ENCODE results near the gene ADAM10. TPM values are rescaled to one million over a fixed set of nuclear protein-coding genes. Genes with fewer than 3 reads are reported as not detected.

ADAM10 gene
- polyA plus RNA-seq, 1 donor (not counting 4 experiments of a cell fraction or from before 2014, with no cell fraction given): 198 TPM

- H3K4me1 ChIP-seq (ENCODE audit: control insufficient read depth, extremely low read depth, insufficient read depth, low read length): peaks cover 18% of the 10 kb centered on the region
- dilution Hi-C loops (cut with MboI; ENCODE audit: extremely low pct_ligation_motif_present, low sequenced_read_pairs): no loop called here
- no peak for FAIRE-seq
- no peaks in the 10 kb centered on the region for H3K36me3 ChIP-seq (ENCODE audit: control insufficient read depth in 2 of 2, extremely low read depth in 1 of 2, insufficient read depth in 2 of 2, low read length in 2 of 2)
- H3K27me3 ChIP-seq (ENCODE audit: control insufficient read depth, extremely low read depth, insufficient read depth, low read length): no peaks in the 10 kb centered on the region
- no peaks in the 10 kb centered on the region for H3K9me3 ChIP-seq (ENCODE audit: control insufficient read depth, low read depth, low read length)
- DNase-seq (ENCODE audit: low read depth, low spot score): no peak
- no peak for TF ChIP-seq EZH2 (IDR thresholded peaks at IDR 0.05; ENCODE audit: low read length)
- TF ChIP-seq, protein P1, sequence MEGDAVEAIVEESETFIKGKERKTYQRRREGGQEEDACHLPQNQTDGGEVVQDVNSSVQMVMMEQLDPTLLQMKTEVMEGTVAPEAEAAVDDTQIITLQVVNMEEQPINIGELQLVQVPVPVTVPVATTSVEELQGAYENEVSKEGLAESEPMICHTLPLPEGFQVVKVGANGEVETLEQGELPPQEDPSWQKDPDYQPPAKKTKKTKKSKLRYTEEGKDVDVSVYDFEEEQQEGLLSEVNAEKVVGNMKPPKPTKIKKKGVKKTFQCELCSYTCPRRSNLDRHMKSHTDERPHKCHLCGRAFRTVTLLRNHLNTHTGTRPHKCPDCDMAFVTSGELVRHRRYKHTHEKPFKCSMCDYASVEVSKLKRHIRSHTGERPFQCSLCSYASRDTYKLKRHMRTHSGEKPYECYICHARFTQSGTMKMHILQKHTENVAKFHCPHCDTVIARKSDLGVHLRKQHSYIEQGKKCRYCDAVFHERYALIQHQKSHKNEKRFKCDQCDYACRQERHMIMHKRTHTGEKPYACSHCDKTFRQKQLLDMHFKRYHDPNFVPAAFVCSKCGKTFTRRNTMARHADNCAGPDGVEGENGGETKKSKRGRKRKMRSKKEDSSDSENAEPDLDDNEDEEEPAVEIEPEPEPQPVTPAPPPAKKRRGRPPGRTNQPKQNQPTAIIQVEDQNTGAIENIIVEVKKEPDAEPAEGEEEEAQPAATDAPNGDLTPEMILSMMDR (optimal IDR thresholded peaks at IDR 0.05 in 1 of 3, IDR thresholded peaks at IDR 0.05 in 1 of 3, conservative IDR thresholded peaks at IDR 0.05 in 1 of 3; ENCODE audit: extremely low read depth in 1 of 3, insufficient read depth in 2 of 3, low read length in 3 of 3): no peak
- no peaks in the 10 kb centered on the region for H4K20me1 ChIP-seq (ENCODE audit: control insufficient read depth, extremely low read depth, insufficient read depth, low read length)
- H3K4me3 ChIP-seq (ENCODE audit: control insufficient read depth in 2 of 3, extremely low read depth in 1 of 3, insufficient read depth in 2 of 3, low read depth in 1 of 3, low read length in 3 of 3): peak overlapping the region; percentile 70 to 97 (median 76)
- peaks cover 61% of the 10 kb centered on the region for H3K79me2 ChIP-seq (ENCODE audit: control insufficient read depth, insufficient read depth, low read length)
- no peaks in the 10 kb centered on the region for H3K9me1 ChIP-seq (ENCODE audit: control insufficient read depth, extremely low read depth, insufficient read depth, low read length)
- peak overlapping the region; percentile 91 for H3K9ac ChIP-seq (ENCODE audit: control insufficient read depth, extremely low read depth, insufficient read depth, low read length)
- no peak overlapping the region for H2AFZ ChIP-seq (ENCODE audit: control insufficient read depth, low read length)
- H3K4me2 ChIP-seq (ENCODE audit: control insufficient read depth, extremely low read depth, insufficient read depth, low read depth, low read length): peak overlapping the region; percentile 80
- peak overlapping the region; percentile 85 for H3K27ac ChIP-seq (ENCODE audit: control insufficient read depth, insufficient read depth, low read length)
These were observed 1.3 kb downstream of the ADAM10 start for GRCh38 chr15:58748040-58748851.

DNA sequence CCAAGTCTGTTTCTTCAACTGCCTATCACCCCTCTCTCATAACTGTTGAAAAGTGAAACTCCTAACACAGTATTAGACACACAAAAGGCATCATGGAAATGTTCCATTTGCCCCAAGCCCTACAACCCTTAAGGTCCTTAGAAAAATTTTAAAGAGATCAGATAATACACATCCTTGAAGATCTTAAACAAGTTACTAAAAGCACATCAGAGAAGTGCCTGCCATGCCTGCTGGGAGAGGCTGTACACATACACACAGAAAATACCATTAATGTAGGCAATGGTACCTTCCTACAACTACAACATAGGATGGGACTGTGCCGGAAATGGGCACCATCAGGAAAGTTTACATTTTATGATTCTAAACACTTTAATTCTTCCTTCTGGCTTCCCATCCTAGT lies 3.3 kb downstream of the ADAM10 start:
- Histone ChIP-seq H3K27ac (ENCODE audit: control insufficient read depth, insufficient read depth, low read length) (no peak overlapping the region), H3K4me3 (ENCODE audit: control insufficient read depth in 2 of 3, extremely low read depth in 1 of 3, insufficient read depth in 2 of 3, low read depth in 1 of 3, low read length in 3 of 3) (peak overlapping the region in 2 of 3 experiments; percentile 70 to 76), H3K4me1 (ENCODE audit: control insufficient read depth, extremely low read depth, insufficient read depth, low read length) (peaks cover 18% of the 10 kb centered on the region), H3K9me3 (ENCODE audit: control insufficient read depth, low read depth, low read length) (no peaks in the 10 kb centered on the region), H4K20me1 (ENCODE audit: control insufficient read depth, extremely low read depth, insufficient read depth, low read length) (no peaks in the 10 kb centered on the region), H2AFZ (ENCODE audit: control insufficient read depth, low read length) (no peak overlapping the region), H3K4me2 (ENCODE audit: control insufficient read depth, extremely low read depth, insufficient read depth, low read depth, low read length) (peak overlapping the region; percentile 80), H3K27me3 (ENCODE audit: control insufficient read depth, extremely low read depth, insufficient read depth, low read length) (no peaks in the 10 kb centered on the region), H3K79me2 (ENCODE audit: control insufficient read depth, insufficient read depth, low read length) (peaks cover 81% of the 10 kb centered on the region), H3K9ac (ENCODE audit: control insufficient read depth, extremely low read depth, insufficient read depth, low read length) (no peak overlapping the region), H3K36me3 (ENCODE audit: control insufficient read depth in 2 of 2, extremely low read depth in 1 of 2, insufficient read depth in 2 of 2, low read length in 2 of 2) (no peaks in the 10 kb centered on the region), H3K9me1 (ENCODE audit: control insufficient read depth, extremely low read depth, insufficient read depth, low read length) (no peaks in the 10 kb centered on the region)
- TF ChIP-seq EZH2 (IDR thresholded peaks at IDR 0.05; ENCODE audit: low read length): no peak
- TF ChIP-seq, protein P1 (optimal IDR thresholded peaks at IDR 0.05 in 1 of 3, IDR thresholded peaks at IDR 0.05 in 1 of 3, conservative IDR thresholded peaks at IDR 0.05 in 1 of 3; ENCODE audit: extremely low read depth in 1 of 3, insufficient read depth in 2 of 3, low read length in 3 of 3): no peak
- dilution Hi-C loops (cut with MboI; ENCODE audit: extremely low pct_ligation_motif_present, low sequenced_read_pairs): no loop called here
- FAIRE-seq (no peak), DNase-seq (ENCODE audit: low read depth, low spot score) (no peak)
